Endothelial cell of umbilical vein (primary cell): ENCODE measurements around the gene ACTBL2. TPM values are rescaled to one million over a fixed set of nuclear protein-coding genes. Genes with fewer than 3 reads are reported as not detected.

Source experiments
- BruUV-seq: library from RNA; stranded (reverse); fragments of 400-500 nt; replicated peaks from 2 replicates; lab custom pipeline; 2021; lab: Mats Ljungman, UMichigan
- CTCF ChIA-PET: fragments of 300-600, 350-600 bp; sonication (Branson Sonifier 250); formaldehyde crosslinking; loops from one replicate; lab custom pipeline; 2021; ENCODE audit warnings: antibody characterized with exemption, inconsistent platforms; lab: Charles Lee
- POLR2A ChIA-PET: fragments of 300-600, 350-600 bp; sonication (Branson Sonifier 250); formaldehyde crosslinking; loops from one replicate; lab custom pipeline; 2021; ENCODE audit warnings: antibody characterized with exemption, inconsistent platforms; lab: Charles Lee
- DNase-seq: peaks from one replicate; pipeline ENCODE4 v3.0.0-alpha.2; 2011; ENCODE audit warnings: low read depth, low spot score
- FAIRE-seq: peaks from 2 replicates; lab custom pipeline; 2011; peaks lifted over from hg19 to GRCh38; lab: Jason Lieb, UNC
- H2AFZ ChIP-seq: 2 replicates; pipeline ENCODE4 v1.6.0; 2012; ENCODE audit warnings: low read depth, low read length, control low read depth, inconsistent platforms
- H3K27ac ChIP-seq: 2 replicates; pipeline ENCODE4 v1.5.1; 2011; ENCODE audit warnings: low read depth, mild to moderate bottlenecking, control low read depth, low read length, moderate library complexity; ENCODE audit not compliant: insufficient read depth
- H3K27me3 ChIP-seq, 2 experiments: 2 replicates each; pipeline versions ENCODE4 v1.6.0 to v1.6.1; 2011; ENCODE audit warnings: low read length in 2 of 2, mixed read lengths in 1 of 2; ENCODE audit not compliant: control insufficient read depth in 2 of 2, insufficient read depth in 2 of 2
- H3K36me3 ChIP-seq, 2 experiments: 2 replicates in 1 of 2; 3 replicates in 1 of 2; pipeline ENCODE4 v1.5.1; 2011; ENCODE audit warnings: low read length in 2 of 2, mild to moderate bottlenecking in 1 of 2, moderate library complexity in 1 of 2; ENCODE audit not compliant: control insufficient read depth in 2 of 2, insufficient read depth in 2 of 2; ENCODE audit errors: extremely low read depth in 1 of 2
- H3K4me1 ChIP-seq: 3 replicates; pipeline ENCODE4 v1.5.1; 2011; ENCODE audit warnings: mild to moderate bottlenecking, low read length; ENCODE audit not compliant: control insufficient read depth, insufficient read depth; ENCODE audit errors: extremely low read depth
- H3K4me2 ChIP-seq: 2 replicates; pipeline ENCODE4 v1.6.1; 2011; ENCODE audit warnings: low read length, control low read depth, mixed read lengths; ENCODE audit not compliant: insufficient read depth
- H3K4me3 ChIP-seq, 3 experiments: fragments of 200-600 bp in 1 of 3; sonication (generic), shearing (Covaris generic) in 1 of 3; replicated peaks in 1 of 3; 2 replicates each; pipeline ENCODE4 v1.5.1; 2011 to 2016; ENCODE audit warnings: control low read depth in 3 of 3, low read length in 3 of 3, mild to moderate bottlenecking in 2 of 3, inconsistent platforms in 1 of 3, low read depth in 1 of 3, moderate library complexity in 1 of 3; ENCODE audit not compliant: insufficient read depth in 1 of 3
- H3K79me2 ChIP-seq: 2 replicates; pipeline ENCODE4 v1.6.0; 2012; ENCODE audit warnings: low read length, inconsistent platforms; ENCODE audit not compliant: control insufficient read depth, insufficient read depth
- H3K9ac ChIP-seq: replicated peaks from 2 replicates; pipeline ENCODE3; 2011; ENCODE audit warnings: low read length, control low read depth; ENCODE audit not compliant: insufficient read depth; ENCODE audit errors: extremely low read depth
- H3K9me1 ChIP-seq: replicated peaks from 3 replicates; pipeline ENCODE4 v1.6.0; 2011; ENCODE audit warnings: mild to moderate bottlenecking, low read length; ENCODE audit not compliant: control insufficient read depth, insufficient read depth; ENCODE audit errors: extremely low read depth
- H3K9me3 ChIP-seq: replicated peaks from 2 replicates; pipeline ENCODE4 v1.5.1; 2012; ENCODE audit warnings: low read length, inconsistent platforms; ENCODE audit not compliant: control insufficient read depth, insufficient read depth
- H4K20me1 ChIP-seq: replicated peaks from 2 replicates; pipeline ENCODE3; 2011; ENCODE audit warnings: mild to moderate bottlenecking, low read length; ENCODE audit not compliant: control insufficient read depth, insufficient read depth; ENCODE audit errors: extremely low read depth
- EZH2 ChIP-seq: IDR thresholded peaks from 2 replicates; pipeline ENCODE4 v1.6.1; 2012; ENCODE audit warnings: borderline replicate concordance, low read depth, mild to moderate bottlenecking, moderate library complexity, low read length, inconsistent platforms; ENCODE audit not compliant: severe bottlenecking
- FOS ChIP-seq: IDR thresholded peaks from 2 replicates; pipeline ENCODE4 v1.6.1; 2011; ENCODE audit warnings: mild to moderate bottlenecking, low read length, moderate library complexity, borderline replicate concordance; ENCODE audit not compliant: insufficient read depth
- GATA2 ChIP-seq: IDR thresholded peaks from 2 replicates; pipeline ENCODE4 v1.7.0; 2011; ENCODE audit warnings: low read depth, mild to moderate bottlenecking, moderate library complexity, mixed read lengths, low read length; ENCODE audit not compliant: insufficient read length, insufficient read depth
- JUN ChIP-seq: IDR thresholded peaks from 2 replicates; pipeline ENCODE4 v1.6.1; 2011; ENCODE audit warnings: borderline replicate concordance, low read depth; ENCODE audit not compliant: insufficient read length, insufficient read depth
- MAX ChIP-seq: IDR thresholded peaks from 2 replicates; pipeline ENCODE4 v1.6.1; 2011; ENCODE audit not compliant: insufficient read depth, insufficient read length
- MYC ChIP-seq: IDR thresholded peaks from one replicate; pipeline ENCODE4 v1.6.1; 2011; ENCODE audit warnings: mild to moderate bottlenecking, low read depth, low read length
- POLR2A ChIP-seq: IDR thresholded peaks from 2 replicates; pipeline ENCODE4 v1.6.1; 2012; ENCODE audit warnings: low read depth, mild to moderate bottlenecking, control low read depth, low read length
- POLR2AphosphoS5 ChIP-seq: IDR thresholded peaks from 2 replicates; pipeline ENCODE4 v1.6.1; 2012; ENCODE audit warnings: low read depth, mild to moderate bottlenecking, control low read depth, low read length, moderate library complexity; ENCODE audit not compliant: insufficient read depth
- dilution Hi-C: fragments of 300-500 bp; cut with MboI; formaldehyde crosslinking; loops from one replicate; pipeline ENCODE4 v1.15.0; 2019; ENCODE audit warnings: low sequenced_read_pairs; ENCODE audit not compliant: extremely low pct_ligation_motif_present
- intact Hi-C: fragments of 100-400 bp; cut with micrococcal nuclease; formaldehyde crosslinking; loops from one replicate; pipeline ENCODE4 v1.10.0; 2022
- polyA plus RNA-seq, 4 experiments: library from polyadenylated mRNA; depleted of rRNA in 3 of 4; stranded (reverse) in 3 of 4; unstranded in 1 of 4; fragments of >200 nt; gene quantifications; 2 replicates each; pipeline versions ENCODE4 v1.2.1 to v1.2.3, GENCODE V29; 2011 to 2012; ENCODE audit warnings: missing spikeins in 1 of 4
- total RNA-seq: library from RNA; stranded (reverse); gene quantifications from 2 replicates; pipeline ENCODE4 v1.2.3, GENCODE V29; 2021
- TF ChIP-seq, protein P1 (sequence below), 2 donors: IDR thresholded peaks; 1 replicate in 1 of 2; 2 replicates in 1 of 2; pipeline ENCODE4 v1.5.1; 2011; ENCODE audit warnings: low read length in 2 of 2, mild to moderate bottlenecking in 2 of 2, moderate library complexity in 2 of 2, control low read depth in 1 of 2, inconsistent platforms in 1 of 2, low read depth in 1 of 2; ENCODE audit not compliant: insufficient read depth in 1 of 2; ENCODE audit errors: extremely low read depth in 1 of 2

Gene ACTBL2
- total and polyA plus RNA-seq, 2 donors (not counting 3 experiments of a cell fraction or from before 2014, with no cell fraction given), result 0.08 TPM; not detected in 1

- Histone ChIP-seq H2AFZ (no peak overlapping the region), H3K4me3 (no peak overlapping the region), H3K79me2 (no peaks in the 10 kb centered on the region), H3K9ac (no peak overlapping the region), H3K9me1 (no peaks in the 10 kb centered on the region), H3K9me3 (no peaks in the 10 kb centered on the region), H3K27me3 (no peaks in the 10 kb centered on the region), H3K27ac (no peak overlapping the region), H3K36me3 (no peaks in the 10 kb centered on the region), H3K4me2 (no peak overlapping the region), H4K20me1 (no peaks in the 10 kb centered on the region), H3K4me1 (no peaks in the 10 kb centered on the region)
- no peak for TF ChIP-seq JUN
- POLR2A ChIA-PET, result no interaction called here
- DNase-seq (no peak), FAIRE-seq (no peak)
- no TSS peak for BruUV-seq
- CTCF ChIA-PET, result no interaction called here
- dilution Hi-C loops (no loop called here), intact Hi-C loops (no loop called here)
Measured at GRCh38 chr5:57529864-57530263, 47.3 kb upstream of the ACTBL2 start.

DNA sequence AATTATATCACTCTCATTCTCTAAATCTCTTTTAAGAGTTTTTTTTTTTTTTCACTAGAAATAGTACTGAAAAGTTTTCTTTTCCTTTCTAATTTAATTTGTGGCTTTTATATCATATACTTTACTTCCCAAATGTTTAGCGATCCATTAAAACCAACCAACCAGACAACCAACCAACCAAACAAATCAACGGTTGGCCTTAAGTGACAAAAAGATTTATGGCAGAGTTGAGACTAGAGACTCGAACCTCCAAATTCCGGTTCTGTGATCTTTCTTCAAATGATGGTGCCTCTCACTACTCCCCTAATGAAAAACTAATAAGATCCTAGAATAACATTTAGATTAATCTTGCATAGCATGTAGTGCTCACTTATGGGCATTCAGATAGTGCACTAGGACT, 45.3 kb upstream of the ACTBL2 start:
- Histone ChIP-seq H3K27me3 (no peaks in the 10 kb centered on the region), H3K27ac (no peak overlapping the region), H3K79me2 (no peaks in the 10 kb centered on the region), H3K4me1 (no peaks in the 10 kb centered on the region), H4K20me1 (no peaks in the 10 kb centered on the region), H3K9me1 (no peaks in the 10 kb centered on the region), H3K4me2 (no peak overlapping the region), H3K9ac (no peak overlapping the region), H3K36me3 (no peaks in the 10 kb centered on the region), H3K9me3 (no peaks in the 10 kb centered on the region), H3K4me3 (no peak overlapping the region), H2AFZ (no peak overlapping the region)
- no TSS peak for BruUV-seq
- CTCF ChIA-PET, result no interaction called here
- FAIRE-seq (no peak), DNase-seq (no peak)
- TF ChIP-seq POLR2AphosphoS5, result no peak
- TF ChIP-seq, protein P1, sequence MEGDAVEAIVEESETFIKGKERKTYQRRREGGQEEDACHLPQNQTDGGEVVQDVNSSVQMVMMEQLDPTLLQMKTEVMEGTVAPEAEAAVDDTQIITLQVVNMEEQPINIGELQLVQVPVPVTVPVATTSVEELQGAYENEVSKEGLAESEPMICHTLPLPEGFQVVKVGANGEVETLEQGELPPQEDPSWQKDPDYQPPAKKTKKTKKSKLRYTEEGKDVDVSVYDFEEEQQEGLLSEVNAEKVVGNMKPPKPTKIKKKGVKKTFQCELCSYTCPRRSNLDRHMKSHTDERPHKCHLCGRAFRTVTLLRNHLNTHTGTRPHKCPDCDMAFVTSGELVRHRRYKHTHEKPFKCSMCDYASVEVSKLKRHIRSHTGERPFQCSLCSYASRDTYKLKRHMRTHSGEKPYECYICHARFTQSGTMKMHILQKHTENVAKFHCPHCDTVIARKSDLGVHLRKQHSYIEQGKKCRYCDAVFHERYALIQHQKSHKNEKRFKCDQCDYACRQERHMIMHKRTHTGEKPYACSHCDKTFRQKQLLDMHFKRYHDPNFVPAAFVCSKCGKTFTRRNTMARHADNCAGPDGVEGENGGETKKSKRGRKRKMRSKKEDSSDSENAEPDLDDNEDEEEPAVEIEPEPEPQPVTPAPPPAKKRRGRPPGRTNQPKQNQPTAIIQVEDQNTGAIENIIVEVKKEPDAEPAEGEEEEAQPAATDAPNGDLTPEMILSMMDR (IDR thresholded peaks at IDR 0.05; ENCODE audit: extremely low read depth in 1 of 2, insufficient read depth in 1 of 2, low read depth in 1 of 2, low read length in 2 of 2), result no peak
- no peak for TF ChIP-seq JUN
- no peak for TF ChIP-seq MYC
- no peak for TF ChIP-seq MAX
- no peak for TF ChIP-seq GATA2
- TF ChIP-seq POLR2A, result no peak
- no peak for TF ChIP-seq EZH2
- no peak for TF ChIP-seq FOS
- dilution Hi-C loops, result no loop called here
- intact Hi-C loops, result no loop called here
- POLR2A ChIA-PET, result no interaction called here
